Right lobe of liver (tissue), 4 donors: ENCODE measurements around the gene UNC5C.

Experiments used
- POLR2A ChIP-seq: fragments of 450-650 bp; IDR thresholded peaks from one replicate; pipeline ENCODE4 v1.6.1; 2017; ENCODE audit warnings: antibody characterized with exemption, mild to moderate bottlenecking
- TF ChIP-seq, protein P1 (sequence below), 4 donors: fragments of 200-600 bp in 3 of 4; fragments of 450-650 bp in 1 of 4; IDR thresholded peaks; one replicate each; pipeline versions ENCODE4 v1.5.1 to v1.8.0; 2016 to 2022; ENCODE audit warnings: antibody characterized with exemption in 4 of 4, mild to moderate bottlenecking in 2 of 4
- donor health status: DM: no; HTN: no; CAD: no.
- donor health status: DM: no; HTN: no; CAD: no.
- donor health status: DM: no; HTN: yes; CAD: no.

DNA sequence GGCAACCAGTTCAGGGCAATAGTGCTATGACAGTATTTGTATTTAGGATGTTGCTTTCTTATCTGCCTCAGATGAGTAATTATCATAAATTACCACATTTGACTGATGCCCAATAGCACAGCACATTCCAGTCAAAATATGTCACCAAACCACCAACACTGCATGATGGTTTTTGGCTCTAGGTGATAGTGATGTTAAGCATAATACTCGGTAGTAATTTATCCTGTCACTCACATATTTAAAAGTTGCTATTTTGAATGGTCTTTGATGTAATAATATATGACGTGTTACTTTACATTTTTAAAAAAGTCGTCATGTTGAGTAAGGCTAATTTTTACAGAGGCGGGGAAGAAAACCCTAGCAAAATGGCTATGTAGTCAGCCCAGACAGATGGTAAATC is 42.5 kb downstream of the UNC5C start:
- TF ChIP-seq, protein P1, sequence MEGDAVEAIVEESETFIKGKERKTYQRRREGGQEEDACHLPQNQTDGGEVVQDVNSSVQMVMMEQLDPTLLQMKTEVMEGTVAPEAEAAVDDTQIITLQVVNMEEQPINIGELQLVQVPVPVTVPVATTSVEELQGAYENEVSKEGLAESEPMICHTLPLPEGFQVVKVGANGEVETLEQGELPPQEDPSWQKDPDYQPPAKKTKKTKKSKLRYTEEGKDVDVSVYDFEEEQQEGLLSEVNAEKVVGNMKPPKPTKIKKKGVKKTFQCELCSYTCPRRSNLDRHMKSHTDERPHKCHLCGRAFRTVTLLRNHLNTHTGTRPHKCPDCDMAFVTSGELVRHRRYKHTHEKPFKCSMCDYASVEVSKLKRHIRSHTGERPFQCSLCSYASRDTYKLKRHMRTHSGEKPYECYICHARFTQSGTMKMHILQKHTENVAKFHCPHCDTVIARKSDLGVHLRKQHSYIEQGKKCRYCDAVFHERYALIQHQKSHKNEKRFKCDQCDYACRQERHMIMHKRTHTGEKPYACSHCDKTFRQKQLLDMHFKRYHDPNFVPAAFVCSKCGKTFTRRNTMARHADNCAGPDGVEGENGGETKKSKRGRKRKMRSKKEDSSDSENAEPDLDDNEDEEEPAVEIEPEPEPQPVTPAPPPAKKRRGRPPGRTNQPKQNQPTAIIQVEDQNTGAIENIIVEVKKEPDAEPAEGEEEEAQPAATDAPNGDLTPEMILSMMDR (IDR thresholded peaks at IDR 0.05), result no peak
- no peak for TF ChIP-seq POLR2A
